Activated CD4-positive, alpha-beta T cell treated with anti-CD3 and anti-CD28 coated beads, Interleukin-2, Interleukin-6, amounts not matched to agents 100 ng/mL and 50 ng/mL, durations not matched to agents 16 hours and 8 hours (primary cell): ENCODE results near the gene KCTD11.

Experiments used
- DNase-seq: peaks from one replicate; pipeline ENCODE4 v3.0.0-alpha.2; 2020

Gene KCTD11

DNA sequence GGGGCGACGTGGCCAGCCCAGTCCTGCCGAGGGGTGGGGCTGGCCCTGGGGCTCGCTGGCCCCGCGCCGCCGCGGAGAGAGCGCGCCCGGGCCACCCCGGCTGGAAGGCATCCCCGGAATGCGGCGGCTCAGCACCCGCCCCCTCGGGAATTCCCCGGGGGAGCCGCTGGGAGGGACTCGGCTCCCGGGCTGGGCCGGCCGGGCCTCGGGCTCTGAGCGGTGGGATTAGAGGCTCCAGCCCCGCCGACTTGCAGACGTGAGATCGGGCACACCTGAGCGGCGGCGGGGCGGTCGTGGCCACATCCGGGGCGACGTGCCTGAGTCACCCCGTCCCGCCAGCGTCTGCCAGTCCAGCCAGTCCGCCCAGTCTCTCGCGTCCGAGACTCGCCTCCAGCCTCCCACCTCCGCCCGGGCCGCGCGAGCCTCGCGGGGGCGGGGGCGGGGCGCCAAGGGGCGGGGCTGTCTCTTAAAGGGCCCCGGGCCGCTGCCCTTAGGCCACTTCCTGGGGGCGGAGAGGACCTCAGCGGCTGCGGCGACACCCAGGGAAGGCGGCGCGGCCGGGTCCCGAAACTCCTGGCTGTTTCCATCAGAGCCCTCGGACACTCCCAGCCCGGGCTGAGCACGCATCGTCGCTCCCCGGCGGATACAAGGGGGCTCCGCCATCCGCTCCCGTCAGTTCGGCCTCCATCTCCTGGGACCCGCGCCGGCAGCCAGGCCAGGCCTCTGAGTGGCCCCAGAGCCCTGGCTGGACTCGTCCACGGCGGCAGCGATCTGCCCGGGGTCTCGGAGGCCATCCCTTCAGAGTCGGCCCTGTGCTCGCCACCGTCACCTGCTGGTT, at the start of gene KCTD11:
Gene KCTD11, plus strand, starts transcription at position 498 of the 838 bp plus-strand sequence.
- DNase-seq, result peak; percentile 88

DNA sequence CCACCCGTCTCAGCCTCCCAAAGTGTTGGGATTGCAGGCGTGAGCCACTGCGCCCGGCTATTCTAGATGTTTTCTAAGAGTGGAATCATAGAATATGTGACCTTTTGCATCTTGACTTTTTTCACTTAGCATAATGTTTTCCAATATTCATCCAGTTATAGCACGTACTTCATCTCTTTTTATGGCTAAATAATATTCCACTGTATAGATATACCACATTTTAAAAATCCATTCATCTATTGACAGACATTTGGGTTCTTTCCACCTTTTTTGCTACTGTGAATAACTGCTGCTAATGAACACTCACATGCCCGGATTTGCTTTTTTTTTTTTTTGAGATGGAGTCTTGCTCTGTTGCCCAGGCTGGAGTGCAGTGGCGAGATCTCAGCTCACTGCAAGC, 47.8 kb upstream of the KCTD11 start:
- DNase-seq, result no peak

DNA sequence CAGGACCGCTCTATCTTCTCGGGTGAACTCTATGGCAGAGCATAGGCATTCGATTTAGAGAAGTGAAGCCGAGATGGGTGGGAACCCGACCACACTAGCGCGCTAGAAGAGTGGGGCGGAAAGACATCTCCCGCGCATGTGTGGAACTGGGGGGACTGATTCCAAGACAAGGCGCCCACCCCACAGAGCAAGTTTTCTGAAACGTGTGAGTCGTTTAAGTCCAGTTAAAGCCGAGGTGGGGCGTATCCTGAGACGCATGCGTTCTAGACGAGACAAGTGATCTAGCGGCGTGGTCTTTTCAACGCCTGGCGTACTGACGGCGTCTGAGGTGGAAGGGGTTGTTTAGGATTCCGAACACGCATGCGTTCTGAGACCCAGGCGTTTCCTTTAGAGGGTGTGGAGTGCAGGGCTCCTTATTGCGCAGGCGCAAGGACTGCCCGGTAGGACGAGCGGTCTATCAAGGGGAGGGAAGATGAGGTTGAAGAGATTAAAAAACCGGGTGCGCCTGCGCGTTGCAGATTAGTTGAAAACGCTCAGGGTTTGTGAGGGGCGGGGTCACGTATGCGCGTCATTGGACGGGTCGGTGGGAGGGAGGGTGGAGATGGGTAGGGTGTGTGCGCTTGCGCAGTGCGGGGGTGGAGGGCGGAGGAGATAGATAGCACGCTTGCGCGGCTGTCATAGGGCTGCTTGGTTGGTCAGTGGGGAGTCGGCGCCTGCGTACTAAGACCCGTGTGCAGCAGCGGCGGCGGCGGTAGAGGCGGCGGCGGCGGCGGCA, 44.9 kb upstream of the KCTD11 start, which contains the start of gene EIF5A:
Gene EIF5A, plus strand, starts transcription at position 718 of the 775 bp plus-strand sequence. CDS start 2,008 bp downstream, outside the sequence.
- DNase-seq, result peak; percentile 100

DNA sequence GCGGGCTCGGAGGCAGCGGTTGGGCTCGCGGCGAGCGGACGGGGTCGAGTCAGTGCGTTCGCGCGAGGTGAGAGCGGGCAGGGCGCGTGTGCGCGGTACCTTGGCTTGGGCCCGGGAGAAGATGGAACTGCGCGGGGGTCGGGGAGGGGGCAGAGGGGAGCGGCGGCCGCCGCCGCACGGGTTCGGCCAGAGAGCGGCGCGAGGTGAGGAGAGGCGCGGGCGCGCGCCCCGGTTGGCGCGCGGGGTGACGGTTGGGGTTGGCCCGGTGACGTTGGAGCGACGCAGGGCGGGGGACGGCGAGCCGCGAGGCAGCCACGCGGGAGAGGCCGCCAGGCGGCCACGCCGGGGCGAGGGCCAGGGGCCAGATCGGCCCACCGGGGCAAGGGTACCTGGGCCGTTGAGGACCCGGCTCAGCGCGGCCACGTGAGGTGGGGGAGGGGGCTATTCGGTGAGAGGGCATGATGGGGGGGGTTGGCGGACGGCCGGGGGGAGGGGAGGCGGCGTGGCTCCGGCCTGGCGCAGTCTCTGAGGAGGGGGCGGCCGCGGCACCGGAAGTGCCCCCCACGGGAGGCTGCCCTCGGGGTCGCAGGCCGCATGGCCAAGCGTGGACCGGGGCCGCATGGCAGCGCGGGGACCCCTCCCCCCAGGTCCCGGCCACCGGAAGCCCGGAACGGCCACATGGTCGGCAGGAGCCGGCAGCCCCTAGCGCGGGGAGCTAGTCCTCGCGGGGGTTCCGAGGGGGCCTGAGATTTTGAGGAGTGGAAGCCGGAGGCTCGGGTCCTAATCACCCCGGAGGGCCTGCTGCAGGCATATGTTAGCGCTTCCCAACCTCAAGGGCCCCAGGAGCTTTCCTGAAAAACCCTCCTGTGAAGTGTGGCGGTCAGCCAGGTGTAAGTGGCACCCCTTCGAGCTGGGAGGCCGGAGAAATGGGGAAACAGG, 44.0 kb upstream of the KCTD11 start:
- peak; percentile 62 for DNase-seq

DNA sequence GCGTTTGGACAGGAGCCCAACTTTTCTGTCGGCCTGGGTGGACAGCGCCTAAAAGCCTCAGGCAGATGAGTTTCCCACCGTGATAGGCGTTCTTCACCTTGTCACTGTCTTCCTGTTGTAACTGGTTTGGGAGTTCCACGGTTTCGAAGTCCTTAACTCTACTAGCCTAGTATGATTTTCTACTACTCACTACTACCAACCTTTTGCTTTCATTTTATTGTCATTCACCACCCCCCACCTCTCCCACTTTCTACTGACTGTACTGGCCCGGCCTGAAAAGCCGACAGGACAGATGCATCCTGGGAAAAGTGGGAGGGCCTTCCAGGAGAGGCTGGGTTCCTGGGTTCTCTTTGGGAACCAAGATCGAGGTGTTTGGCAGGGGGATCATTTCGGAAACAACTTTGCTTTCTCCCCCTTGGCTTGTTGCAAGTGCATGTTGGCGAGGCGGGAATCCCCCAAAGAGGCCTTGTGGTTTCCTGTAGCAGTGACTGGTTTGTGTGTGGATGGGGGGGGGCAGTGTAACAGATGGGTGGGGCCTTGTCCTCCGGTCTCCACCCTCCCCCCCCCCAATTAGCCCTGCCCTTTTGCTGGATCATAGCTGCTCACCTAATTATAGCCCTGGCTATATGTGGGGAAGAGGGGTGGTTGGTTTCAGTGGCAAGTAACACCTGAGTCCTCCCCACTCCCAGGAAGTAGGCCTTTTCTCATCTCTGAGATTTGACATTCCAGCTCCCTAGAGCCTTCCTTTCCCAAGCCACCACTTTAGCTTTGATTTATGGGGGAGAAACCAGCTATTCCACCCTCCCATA, 43.1 kb upstream of the KCTD11 start:
- peak; percentile 87 for DNase-seq

DNA sequence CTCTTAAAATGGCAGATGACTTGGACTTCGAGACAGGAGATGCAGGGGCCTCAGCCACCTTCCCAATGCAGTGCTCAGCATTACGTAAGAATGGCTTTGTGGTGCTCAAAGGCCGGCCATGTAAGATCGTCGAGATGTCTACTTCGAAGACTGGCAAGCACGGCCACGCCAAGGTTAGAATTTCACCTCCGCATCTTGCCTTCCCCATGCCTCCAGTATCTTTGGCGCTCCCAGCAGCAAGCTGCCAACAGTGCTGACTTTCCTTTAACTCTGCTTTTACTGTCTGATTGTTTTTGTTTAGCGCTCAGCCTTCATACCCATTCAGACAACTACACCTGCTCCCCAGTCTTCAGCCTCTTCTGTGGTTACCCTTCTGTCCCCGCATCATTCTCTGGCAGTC, 42.3 kb upstream of the KCTD11 start:
- DNase-seq, result no peak

DNA sequence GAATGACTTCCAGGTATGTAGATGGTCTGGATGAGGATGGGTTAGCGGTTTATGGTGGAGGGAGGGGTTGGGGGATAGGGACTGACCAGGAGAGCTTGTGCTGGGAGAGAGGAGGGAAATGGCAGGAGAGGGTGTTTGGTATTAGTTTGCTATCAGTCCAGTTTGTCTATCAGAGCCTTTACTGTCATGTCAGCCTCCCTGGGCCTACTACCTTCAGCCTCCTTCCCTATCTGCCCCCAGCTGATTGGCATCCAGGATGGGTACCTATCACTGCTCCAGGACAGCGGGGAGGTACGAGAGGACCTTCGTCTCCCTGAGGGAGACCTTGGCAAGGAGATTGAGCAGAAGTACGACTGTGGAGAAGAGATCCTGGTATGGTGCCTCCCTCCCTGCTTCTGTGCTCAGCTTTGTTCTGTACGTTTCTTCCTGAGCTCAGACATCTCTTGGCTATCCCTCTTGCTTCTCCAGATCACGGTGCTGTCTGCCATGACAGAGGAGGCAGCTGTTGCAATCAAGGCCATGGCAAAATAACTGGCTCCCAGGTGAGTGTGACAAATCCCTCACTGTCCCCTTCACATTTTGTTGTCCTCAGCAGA, 40.8 kb upstream of the KCTD11 start:
- no peak for DNase-seq

DNA sequence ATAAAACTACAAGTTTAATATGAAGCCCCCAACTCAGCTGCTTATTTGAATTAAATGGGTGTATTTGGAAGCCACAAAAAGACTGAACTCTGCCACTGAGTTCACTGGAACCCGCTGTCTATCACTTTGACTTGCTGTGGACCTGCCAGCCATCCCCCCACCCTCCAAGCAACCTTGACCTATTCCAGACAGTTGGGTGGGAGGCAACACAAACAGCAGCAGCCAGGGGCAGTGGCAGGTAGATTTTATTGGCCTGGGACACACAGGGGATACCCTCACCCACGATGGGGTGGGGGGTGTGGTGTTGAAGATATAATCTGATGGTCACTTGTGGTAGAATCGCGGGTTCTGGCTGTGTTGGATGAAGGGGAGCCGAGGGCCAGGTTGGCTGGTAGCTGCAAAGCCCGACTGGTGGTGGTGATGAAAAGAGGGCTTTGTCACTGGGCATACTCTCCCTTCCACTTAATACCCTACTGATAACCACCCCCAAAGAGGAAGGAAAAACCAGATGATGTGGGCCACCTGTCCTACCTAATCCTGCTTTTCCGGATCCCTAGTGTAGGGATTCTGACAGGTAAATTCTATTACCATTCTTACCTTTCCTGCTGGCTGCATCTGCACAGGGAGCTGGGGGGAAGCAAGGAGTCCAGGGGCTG, 39.4 kb upstream of the KCTD11 start:
- DNase-seq, result no peak

DNA sequence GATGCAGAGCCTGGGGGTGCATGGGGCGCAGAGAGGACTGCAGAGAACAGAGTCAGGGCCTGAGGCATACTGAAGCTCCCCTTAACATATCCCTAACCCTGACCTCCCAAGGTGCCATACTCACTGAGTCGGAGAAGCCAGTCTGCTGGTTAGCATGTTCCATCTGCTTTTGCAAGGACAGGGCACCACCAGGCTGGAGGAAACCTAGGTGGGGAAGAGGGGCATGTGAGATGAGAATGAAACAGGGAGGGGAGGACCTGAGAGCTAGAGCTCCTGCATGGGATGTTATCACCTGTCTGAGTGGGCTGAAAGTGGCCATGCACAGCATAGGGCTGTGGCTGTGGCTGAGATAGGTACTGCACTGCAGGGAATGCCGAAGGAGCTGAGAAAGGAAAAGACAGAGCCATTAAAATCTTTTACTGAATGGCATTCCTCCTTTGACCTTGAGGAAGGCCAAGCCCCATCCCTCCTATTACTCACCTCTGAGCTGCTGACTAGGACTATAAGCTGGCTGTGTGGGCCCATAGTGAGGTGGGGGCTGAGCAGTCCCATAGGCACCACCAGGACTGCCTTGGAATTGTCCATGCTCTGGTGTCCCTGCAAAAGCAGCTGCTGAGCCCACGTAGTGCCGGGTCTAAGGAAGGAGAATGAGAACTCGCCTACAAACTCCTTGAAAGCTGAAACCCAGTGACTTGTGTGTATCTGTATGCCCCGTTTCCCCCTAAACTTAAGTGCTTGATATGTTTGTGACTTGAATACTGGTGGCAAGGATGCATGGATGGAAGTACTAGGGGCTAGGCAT, 38.7 kb upstream of the KCTD11 start:
- peak; percentile 39 for DNase-seq

DNA sequence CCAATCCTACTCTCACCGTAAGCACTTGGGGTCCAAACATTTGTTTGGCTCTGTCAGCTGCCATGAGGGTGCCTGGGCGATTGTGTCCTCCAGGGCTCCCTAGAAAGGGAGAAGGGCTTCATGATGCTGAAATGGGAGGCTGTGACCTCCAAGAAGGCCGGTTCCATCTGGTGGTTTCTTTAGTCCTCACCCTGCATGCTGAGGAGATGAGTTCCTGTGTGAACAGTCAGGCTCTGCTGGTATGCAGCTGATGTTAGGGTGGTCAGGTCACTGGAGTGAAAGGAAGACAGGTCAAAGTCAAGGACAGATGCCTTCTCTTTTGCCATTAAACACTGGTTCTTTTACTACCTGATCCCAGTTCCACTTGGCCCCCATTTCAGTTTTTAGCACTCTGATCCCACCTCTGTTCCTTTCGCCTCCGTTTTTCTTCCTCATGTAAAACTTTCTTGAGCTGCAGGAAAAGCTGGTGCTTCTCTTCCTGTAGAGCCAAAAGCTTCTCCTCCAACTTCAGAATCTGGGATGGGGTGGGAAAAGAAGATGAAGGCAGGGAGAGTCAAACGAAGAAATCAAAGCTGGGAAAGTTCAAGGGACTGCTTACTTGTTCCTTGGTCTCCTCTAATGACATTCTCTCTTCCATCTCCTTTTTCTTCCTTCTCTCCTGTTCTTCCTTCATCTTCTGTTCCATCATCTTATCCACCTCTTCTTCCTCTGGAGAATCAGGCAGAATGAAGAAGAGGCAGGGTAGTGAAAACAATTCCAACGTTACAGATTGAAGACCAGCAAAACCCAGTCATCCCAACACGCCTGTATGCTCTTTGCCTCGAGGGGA, 37.9 kb upstream of the KCTD11 start:
- peak; percentile 39 for DNase-seq

DNA sequence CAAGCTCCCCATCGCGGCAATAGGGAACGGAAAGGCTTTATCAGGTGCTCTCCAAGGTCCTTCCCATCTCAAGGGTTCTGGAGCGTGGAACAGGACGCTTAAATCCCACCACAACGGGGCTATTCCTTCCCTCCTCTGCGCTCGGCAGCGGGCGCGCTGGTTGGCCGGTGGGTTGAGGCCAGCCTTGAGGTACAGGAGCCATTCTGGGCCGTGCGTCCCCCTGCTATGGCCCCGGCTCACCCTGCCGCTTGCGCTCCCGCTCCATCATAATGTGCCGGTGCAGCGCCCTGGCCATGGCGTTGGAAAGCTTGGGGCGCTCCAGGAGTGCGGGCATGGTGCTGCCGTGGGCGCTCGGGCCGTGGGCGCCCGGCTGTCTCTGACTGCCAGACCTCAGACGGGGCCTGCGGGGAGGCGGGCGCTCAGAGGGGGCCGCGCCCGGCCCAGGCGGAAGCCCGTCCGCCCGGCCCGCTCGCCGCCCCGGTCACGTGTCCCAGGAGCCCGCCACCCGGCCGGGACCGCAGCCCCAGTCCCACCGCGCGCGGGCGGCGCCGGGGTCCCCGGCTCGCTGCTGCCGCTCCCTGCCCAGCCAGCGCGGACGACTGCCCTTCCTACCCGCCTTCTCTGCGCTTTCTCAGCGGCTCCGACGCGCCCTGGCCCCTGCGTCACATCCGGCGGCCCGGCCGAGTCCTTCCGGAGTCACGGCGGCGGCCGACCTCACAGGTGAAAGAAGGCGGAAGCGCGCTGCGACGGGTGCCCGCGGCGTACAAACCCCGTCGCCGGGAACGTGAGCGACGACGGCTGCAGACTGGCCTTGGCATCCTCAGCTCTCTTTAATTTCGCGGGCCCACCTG, 37.0 kb upstream of the KCTD11 start, which contains the start of gene GPS2:
Gene GPS2, minus strand, starts transcription at position 642 of the 851 bp plus-strand sequence. Its CDS starts 308 bp downstream, at position 334.
- peak; percentile 95 for DNase-seq

DNA sequence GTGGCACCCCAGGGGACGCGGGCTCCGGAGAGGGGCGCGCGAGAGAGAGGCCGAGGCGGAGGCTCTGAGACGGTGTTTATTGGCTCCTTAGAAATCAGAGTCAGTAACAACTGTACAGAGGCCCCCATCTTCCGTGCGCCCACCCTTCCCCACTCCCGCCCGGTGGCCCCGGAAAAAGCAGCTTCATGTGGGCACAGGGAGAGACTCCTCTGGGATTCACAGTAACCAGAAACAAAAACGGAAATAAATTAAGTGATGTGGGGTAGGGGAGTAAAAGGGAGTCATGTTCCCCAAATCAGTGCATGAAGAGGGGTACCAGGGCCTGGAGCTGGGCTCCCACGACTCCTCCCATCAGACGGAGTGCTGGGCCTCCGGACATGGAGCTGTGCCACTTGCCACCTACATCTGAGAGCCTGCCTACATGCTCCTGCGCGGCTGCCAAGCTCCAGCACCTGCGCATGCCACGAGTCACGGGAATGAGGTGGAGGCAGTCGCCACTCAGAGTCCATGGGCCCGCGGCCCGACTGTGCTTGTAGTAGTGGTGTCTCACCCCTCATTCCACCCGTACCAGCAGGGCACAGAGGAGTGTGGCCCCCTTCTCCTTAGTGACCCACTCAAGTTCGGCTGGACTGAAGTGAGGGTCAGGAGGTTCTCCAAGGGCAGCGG, 36.3 kb upstream of the KCTD11 start:
- DNase-seq, result no peak

DNA sequence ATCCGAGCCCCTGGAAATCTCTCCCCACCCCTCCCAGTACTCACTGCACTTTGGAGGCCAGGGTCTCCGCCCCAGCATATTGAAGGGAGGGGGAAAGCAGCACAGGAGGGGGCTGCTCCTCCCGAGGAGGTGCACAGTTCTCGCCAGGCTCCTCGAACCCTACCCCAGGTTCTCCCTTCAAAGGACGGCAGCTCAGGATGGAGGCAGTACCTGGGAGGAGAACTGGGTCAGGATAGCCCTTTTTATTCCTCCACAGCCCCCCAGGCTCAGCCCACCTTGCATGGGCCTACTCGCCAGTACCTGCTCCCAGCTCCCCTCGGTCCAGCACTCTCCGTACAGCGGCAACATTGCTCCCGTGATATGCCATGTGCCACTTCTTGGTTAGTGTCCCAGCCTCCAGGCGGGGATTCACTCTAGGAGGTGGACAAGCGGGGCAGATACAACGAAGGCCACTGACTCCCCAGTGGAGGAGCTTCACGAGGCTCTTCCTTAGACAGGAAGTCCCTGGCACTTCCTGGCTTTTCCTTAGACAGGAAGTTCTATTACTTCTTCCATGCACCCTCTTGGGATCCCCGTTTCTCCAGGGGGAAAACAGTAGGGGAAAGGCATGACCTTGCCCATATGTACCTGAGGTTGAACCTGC, 34.7 kb upstream of the KCTD11 start:
- DNase-seq, result no peak

DNA sequence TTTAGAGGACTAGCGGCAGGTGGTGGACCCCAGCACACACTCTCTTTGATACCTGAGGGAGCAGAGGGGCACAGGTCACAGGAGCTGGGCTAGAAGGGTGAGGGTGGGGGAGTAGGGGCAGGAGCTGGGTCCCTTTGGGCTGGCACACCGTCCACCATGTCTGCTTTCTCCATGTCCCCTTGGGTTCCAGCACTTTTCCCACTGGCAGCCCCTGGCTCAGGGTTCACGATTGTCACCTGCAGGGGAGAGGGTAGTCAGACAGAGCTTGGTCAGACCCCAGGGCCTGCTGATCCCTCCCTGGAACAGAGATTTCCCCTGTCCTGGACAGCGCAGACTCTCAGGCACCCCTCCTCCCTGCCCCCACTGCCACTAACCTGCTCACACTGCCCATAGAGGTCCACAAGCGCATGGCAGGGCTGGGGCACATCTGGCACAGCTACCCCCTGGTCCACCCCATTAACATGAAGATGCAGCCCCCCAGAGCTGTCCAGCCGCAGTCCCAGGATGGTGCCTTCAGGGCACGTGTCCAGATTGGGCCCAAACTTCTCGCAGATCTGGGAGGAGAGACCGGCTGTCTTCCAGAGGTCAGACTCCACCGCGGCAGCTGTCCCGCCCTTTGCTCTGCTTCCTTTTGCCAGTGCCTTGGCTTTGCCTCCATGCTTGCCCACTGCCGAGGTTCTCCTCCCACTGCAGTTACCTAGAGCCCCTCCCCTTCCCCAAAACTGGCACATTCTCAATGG, 33.7 kb upstream of the KCTD11 start:
- no peak for DNase-seq

DNA sequence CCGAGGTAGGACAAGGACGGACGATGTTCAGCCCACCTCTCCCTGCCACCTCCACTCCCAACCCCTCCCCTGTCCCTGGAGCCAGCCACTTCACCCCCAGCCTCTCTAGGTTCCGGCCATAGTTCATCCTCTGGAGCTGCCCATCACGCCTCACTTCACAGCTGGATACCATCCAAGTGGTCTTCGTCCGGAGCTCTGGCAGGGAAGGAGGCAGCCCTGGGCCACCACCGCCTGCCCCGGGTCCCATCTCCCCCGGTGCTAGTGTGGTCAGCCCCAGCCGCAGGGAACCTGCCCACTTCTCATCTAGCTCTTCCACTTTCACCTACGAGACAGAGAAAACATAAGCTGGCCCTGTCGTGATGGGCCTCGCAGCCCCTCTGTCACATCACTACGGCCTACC, 30.5 kb upstream of the KCTD11 start:
- DNase-seq, result no peak

DNA sequence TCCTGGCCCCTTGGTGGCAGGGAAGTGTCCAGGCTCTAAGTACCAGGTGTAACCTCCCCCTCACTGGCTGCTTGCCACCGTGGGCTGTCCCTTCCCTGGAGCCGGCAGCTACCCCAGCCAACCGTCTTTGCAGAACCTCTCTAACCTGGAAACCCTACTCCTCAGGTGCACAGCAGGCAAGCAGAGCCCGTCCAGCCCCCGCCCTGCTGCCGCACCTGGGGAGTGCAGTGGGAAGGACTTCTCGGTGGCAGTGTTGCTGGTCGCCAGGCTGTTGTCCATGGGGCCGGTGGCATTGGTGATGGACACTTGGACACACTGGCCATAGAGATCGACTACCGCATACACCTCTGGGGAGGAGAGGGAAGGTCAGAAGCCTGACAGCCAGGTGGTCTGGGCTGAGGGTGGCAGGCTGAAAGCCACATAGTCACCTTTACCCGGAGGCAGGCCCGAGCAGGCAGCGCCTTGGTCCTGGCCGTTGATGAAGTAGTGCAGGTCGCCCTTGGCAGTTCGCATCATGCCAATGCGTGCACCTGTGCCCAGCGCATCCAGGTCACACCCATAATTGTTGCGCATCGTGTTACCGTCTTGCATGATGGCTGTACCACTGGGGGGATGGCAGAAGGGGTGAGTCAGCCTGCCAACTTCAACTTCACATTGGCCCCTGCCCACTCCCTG, 29.3 kb upstream of the KCTD11 start:
- DNase-seq, result no peak
